ENCODE data around the gene AGPAT4. TPM values are rescaled to one million over a fixed set of nuclear protein-coding genes. Genes with fewer than 3 reads are reported as not detected.

AGPAT4 gene
- total and polyA plus RNA-seq, 2 of the 13 experiments (the other 11 are each of a cell fraction or from before 2014, with no cell fraction given), result 0.07 to 0.13 TPM

DNA sequence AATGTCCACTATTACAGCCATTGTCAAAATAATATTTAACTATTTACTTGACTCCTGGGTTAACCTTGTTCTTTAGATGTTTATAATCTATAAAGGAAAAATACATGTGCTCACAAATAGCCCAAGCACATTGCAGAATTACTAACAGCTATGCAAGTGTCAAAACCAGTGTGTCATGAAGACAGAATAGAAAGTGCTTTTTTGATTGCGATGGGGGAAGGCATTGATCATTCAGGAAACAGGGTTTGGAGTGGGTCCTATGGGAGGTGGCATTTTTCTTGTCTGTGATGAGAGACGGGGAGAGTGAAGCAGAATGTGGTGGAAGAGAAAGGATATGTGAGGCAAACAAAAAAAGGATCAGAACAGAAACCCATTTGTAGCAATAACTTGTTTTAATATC, 1.0 kb upstream of the AGPAT4 start:
- H3K4me1 ChIP-seq (ENCODE audit: insufficient read depth, low read length), result no peaks in the 10 kb centered on the region
- in situ Hi-C loops (cut with HindIII; ENCODE audit: extremely low pct_ligation_motif_present, low pct_unique_long_range_greater_than_20kb), result no loop called here
- no peak overlapping the region for H3K4me3 ChIP-seq (replicated peaks in 1 of 3; ENCODE audit: insufficient read depth in 1 of 3, low read depth in 2 of 3, low read length in 3 of 3)
- H3K9me3 ChIP-seq (ENCODE audit: low read length), result no peaks in the 10 kb centered on the region
- no peaks in the 10 kb centered on the region for H4K20me1 ChIP-seq (ENCODE audit: insufficient read depth, low read length)
- no peaks in the 10 kb centered on the region for H3K79me2 ChIP-seq (ENCODE audit: insufficient read depth, low read length)
- DNase-seq (ENCODE audit: low spot score), result no peak
- ChIA-PET CTCF (ENCODE audit: low intra/inter-chr PET ratio, low total read pairs) (no interaction called here), POLR2A (no interaction called here)
- H3K27me3 ChIP-seq (ENCODE audit: control insufficient read depth in 1 of 2, insufficient read depth in 2 of 2, low read length in 2 of 2), result peaks cover 0 to 12% of the 10 kb centered on the region in 2 experiments; a peak in 2 of 5 replicates
- no peak for ATAC-seq
- H2AFZ ChIP-seq (ENCODE audit: low read length), result no peak overlapping the region
- no peak overlapping the region for H3K9ac ChIP-seq (ENCODE audit: insufficient read depth, low read depth, low read length)
- intact Hi-C loops (cut with micrococcal nuclease; ENCODE audit: unreplicated experiment), result no loop called here
- no peak for FAIRE-seq
- WGBS (ENCODE audit: low lambda C conversion rate), result 10% methylated on average over 2 of the region's 2 CpGs
- no peak for TF ChIP-seq RARA (CRISPR knock-in tag; IDR thresholded peaks at IDR 0.05)
- TF ChIP-seq, protein P1, sequence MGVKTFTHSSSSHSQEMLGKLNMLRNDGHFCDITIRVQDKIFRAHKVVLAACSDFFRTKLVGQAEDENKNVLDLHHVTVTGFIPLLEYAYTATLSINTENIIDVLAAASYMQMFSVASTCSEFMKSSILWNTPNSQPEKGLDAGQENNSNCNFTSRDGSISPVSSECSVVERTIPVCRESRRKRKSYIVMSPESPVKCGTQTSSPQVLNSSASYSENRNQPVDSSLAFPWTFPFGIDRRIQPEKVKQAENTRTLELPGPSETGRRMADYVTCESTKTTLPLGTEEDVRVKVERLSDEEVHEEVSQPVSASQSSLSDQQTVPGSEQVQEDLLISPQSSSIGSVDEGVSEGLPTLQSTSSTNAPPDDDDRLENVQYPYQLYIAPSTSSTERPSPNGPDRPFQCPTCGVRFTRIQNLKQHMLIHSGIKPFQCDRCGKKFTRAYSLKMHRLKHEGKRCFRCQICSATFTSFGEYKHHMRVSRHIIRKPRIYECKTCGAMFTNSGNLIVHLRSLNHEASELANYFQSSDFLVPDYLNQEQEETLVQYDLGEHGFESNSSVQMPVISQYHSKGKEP (CRISPR knock-in tag; IDR thresholded peaks at IDR 0.05), result no peak
- TF ChIP-seq, protein P2, sequence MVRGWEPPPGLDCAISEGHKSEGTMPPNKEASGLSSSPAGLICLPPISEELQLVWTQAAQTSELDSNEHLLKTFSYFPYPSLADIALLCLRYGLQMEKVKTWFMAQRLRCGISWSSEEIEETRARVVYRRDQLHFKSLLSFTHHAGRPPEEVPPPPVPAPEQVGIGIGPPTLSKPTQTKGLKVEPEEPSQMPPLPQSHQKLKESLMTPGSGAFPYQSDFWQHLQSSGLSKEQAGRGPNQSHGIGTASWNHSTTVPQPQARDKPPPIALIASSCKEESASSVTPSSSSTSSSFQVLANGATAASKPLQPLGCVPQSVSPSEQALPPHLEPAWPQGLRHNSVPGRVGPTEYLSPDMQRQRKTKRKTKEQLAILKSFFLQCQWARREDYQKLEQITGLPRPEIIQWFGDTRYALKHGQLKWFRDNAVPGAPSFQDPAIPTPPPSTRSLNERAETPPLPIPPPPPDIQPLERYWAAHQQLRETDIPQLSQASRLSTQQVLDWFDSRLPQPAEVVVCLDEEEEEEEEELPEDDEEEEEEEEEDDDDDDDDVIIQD (CRISPR knock-in tag; IDR thresholded peaks at IDR 0.05; ENCODE audit: low read depth), result no peak
- TF ChIP-seq, protein P3, sequence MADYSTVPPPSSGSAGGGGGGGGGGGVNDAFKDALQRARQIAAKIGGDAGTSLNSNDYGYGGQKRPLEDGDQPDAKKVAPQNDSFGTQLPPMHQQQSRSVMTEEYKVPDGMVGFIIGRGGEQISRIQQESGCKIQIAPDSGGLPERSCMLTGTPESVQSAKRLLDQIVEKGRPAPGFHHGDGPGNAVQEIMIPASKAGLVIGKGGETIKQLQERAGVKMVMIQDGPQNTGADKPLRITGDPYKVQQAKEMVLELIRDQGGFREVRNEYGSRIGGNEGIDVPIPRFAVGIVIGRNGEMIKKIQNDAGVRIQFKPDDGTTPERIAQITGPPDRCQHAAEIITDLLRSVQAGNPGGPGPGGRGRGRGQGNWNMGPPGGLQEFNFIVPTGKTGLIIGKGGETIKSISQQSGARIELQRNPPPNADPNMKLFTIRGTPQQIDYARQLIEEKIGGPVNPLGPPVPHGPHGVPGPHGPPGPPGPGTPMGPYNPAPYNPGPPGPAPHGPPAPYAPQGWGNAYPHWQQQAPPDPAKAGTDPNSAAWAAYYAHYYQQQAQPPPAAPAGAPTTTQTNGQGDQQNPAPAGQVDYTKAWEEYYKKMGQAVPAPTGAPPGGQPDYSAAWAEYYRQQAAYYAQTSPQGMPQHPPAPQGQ (CRISPR knock-in tag; IDR thresholded peaks at IDR 0.05; ENCODE audit: borderline replicate concordance), result no peak
- TF ChIP-seq ZNF484 (CRISPR knock-in tag; IDR thresholded peaks at IDR 0.05; ENCODE audit: borderline replicate concordance, low read depth), result no peak
- TF ChIP-seq, protein P4, sequence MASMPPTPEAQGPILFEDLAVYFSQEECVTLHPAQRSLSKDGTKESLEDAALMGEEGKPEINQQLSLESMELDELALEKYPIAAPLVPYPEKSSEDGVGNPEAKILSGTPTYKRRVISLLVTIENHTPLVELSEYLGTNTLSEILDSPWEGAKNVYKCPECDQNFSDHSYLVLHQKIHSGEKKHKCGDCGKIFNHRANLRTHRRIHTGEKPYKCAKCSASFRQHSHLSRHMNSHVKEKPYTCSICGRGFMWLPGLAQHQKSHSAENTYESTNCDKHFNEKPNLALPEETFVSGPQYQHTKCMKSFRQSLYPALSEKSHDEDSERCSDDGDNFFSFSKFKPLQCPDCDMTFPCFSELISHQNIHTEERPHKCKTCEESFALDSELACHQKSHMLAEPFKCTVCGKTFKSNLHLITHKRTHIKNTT (CRISPR knock-in tag; IDR thresholded peaks at IDR 0.05), result no peak
- TF ChIP-seq, protein P5, sequence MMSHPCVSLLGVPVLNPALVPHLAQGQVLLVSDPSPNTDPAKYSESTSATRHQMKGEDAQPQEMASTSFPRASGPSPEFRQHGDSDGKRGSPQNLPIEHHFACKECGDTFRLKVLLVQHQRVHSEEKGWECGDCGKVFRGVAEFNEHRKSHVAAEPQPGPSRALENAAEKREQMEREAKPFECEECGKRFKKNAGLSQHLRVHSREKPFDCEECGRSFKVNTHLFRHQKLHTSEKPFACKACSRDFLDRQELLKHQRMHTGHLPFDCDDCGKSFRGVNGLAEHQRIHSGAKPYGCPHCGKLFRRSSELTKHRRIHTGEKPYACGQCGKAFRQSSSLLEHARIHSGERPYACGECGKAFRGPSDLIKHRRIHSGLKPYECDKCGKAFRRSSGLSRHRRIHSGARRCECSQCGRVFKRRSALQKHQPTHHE (CRISPR knock-in tag; IDR thresholded peaks at IDR 0.05; ENCODE audit: borderline replicate concordance), result no peak
- TF ChIP-seq, protein P6, sequence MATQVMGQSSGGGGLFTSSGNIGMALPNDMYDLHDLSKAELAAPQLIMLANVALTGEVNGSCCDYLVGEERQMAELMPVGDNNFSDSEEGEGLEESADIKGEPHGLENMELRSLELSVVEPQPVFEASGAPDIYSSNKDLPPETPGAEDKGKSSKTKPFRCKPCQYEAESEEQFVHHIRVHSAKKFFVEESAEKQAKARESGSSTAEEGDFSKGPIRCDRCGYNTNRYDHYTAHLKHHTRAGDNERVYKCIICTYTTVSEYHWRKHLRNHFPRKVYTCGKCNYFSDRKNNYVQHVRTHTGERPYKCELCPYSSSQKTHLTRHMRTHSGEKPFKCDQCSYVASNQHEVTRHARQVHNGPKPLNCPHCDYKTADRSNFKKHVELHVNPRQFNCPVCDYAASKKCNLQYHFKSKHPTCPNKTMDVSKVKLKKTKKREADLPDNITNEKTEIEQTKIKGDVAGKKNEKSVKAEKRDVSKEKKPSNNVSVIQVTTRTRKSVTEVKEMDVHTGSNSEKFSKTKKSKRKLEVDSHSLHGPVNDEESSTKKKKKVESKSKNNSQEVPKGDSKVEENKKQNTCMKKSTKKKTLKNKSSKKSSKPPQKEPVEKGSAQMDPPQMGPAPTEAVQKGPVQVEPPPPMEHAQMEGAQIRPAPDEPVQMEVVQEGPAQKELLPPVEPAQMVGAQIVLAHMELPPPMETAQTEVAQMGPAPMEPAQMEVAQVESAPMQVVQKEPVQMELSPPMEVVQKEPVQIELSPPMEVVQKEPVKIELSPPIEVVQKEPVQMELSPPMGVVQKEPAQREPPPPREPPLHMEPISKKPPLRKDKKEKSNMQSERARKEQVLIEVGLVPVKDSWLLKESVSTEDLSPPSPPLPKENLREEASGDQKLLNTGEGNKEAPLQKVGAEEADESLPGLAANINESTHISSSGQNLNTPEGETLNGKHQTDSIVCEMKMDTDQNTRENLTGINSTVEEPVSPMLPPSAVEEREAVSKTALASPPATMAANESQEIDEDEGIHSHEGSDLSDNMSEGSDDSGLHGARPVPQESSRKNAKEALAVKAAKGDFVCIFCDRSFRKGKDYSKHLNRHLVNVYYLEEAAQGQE (IDR thresholded peaks at IDR 0.05; ENCODE audit: borderline replicate concordance in 1 of 2, low read depth in 1 of 2, low read length in 2 of 2), result no peak
- TF ChIP-seq, protein P7, sequence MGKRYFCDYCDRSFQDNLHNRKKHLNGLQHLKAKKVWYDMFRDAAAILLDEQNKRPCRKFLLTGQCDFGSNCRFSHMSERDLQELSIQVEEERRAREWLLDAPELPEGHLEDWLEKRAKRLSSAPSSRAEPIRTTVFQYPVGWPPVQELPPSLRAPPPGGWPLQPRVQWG (CRISPR knock-in tag; IDR thresholded peaks at IDR 0.05; ENCODE audit: borderline replicate concordance, low read depth), result no peak
- BruUV-seq (replicated peaks), result no TSS peak
- H3K4me2 ChIP-seq (ENCODE audit: low read depth, low read length), result no peak overlapping the region
- no peak overlapping the region for H3K27ac ChIP-seq (ENCODE audit: extremely low read length, insufficient read depth, low read length)
- no peaks in the 10 kb centered on the region for H3K36me3 ChIP-seq (replicated peaks in 1 of 2; ENCODE audit: control insufficient read depth in 1 of 2, insufficient read depth in 2 of 2, low read length in 2 of 2)

Measured in HepG2 (cell line).